ENCODE data around the gene PCDH12. TPM values are rescaled to one million over a fixed set of nuclear protein-coding genes. Genes with fewer than 3 reads are reported as not detected.
A peak's percentile ranks its signal among the peaks of the same experiment; 100 is the strongest.

PCDH12 gene
- total RNA-seq, 1 donor from 2014 or later: 0.07 TPM

DNA sequence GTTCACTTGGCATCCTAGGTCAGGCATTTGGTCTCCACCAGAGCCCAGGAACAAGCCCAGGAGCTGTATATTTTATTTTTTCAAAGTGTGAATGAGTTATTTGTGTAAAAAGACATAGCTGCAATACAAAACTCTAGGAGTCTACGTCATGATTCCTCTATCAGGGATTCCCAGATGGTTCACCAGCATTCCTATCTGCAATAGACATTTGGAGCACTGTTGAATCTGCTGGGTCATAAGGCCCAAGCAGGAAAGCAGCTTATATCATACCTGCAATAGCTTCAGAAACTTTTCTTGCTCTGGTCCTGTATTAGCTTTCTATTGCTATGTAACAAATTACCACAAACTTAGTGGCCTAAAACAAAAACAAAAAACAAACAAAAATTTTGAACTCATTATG lies 51.0 kb downstream of the PCDH12 start:
- TF ChIP-seq, protein P1, sequence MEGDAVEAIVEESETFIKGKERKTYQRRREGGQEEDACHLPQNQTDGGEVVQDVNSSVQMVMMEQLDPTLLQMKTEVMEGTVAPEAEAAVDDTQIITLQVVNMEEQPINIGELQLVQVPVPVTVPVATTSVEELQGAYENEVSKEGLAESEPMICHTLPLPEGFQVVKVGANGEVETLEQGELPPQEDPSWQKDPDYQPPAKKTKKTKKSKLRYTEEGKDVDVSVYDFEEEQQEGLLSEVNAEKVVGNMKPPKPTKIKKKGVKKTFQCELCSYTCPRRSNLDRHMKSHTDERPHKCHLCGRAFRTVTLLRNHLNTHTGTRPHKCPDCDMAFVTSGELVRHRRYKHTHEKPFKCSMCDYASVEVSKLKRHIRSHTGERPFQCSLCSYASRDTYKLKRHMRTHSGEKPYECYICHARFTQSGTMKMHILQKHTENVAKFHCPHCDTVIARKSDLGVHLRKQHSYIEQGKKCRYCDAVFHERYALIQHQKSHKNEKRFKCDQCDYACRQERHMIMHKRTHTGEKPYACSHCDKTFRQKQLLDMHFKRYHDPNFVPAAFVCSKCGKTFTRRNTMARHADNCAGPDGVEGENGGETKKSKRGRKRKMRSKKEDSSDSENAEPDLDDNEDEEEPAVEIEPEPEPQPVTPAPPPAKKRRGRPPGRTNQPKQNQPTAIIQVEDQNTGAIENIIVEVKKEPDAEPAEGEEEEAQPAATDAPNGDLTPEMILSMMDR (IDR thresholded peaks at IDR 0.05; ENCODE audit: unreplicated experiment): no peak
- Mint-ChIP-seq H3K27ac (no peak overlapping the region), H3K27me3 (ENCODE audit: low read depth) (peaks cover 8% of the 10 kb centered on the region), H3K36me3 (no peaks in the 10 kb centered on the region), H3K9me3 (peaks cover 8% of the 10 kb centered on the region), H3K4me1 (peaks cover 13% of the 10 kb centered on the region), H3K4me3 (no peak overlapping the region)
- no peak for DNase-seq (ENCODE audit: low spot score in 2 of 2, unreplicated experiment in 2 of 2)

DNA sequence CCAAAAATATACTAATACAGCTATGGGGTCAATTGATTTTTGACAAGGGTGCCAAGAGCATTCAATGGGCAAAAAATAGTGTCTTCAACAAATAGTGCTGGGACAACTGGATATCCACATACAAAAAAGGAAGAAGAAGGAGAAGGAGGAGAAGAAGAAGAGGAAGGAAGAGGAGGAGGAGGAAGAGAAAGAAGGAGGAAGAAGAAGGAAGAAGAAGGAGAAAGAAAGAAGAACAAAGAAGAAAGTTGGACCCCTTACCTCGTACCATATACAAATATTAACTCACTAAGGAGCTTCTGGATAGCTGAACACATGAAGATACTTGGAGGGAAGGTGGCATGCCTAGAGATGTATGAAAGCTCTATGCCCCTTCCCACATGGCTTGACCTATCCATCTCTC lies 51.5 kb downstream of the PCDH12 start:
- Mint-ChIP-seq H3K27ac (no peak overlapping the region), H3K4me1 (peaks cover 18% of the 10 kb centered on the region), H3K27me3 (ENCODE audit: low read depth) (peaks cover 8% of the 10 kb centered on the region), H3K36me3 (no peaks in the 10 kb centered on the region), H3K4me3 (no peak overlapping the region), H3K9me3 (peaks cover 8% of the 10 kb centered on the region)
- DNase-seq (ENCODE audit: low spot score in 2 of 2, unreplicated experiment in 2 of 2): no peak
- TF ChIP-seq, protein P1 (IDR thresholded peaks at IDR 0.05; ENCODE audit: unreplicated experiment): no peak

DNA sequence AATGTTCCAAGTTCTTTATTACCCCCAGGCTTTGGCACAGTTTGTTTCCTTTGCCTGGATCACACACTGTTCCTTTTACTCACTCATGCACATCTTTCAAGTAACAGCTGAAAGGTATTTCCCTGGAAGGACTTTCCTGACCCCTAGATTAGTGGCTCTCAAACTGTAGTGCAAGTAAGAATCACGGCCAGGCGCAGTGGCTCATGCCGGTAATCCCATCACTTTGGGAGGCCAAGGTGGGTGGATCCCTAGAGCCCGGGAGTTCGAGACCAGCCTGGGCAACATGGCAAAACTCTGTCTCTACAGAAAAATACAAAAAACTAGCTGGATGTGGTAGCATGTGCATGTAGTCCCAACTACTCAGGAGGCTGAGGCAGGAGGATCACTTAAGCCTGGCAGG lies 53.5 kb downstream of the PCDH12 start:
- Mint-ChIP-seq H3K27ac (no peak overlapping the region), H3K9me3 (peaks cover 8% of the 10 kb centered on the region), H3K36me3 (no peaks in the 10 kb centered on the region), H3K4me1 (peaks cover 21% of the 10 kb centered on the region), H3K27me3 (ENCODE audit: low read depth) (peaks cover 8% of the 10 kb centered on the region), H3K4me3 (no peak overlapping the region)
- TF ChIP-seq, protein P1 (IDR thresholded peaks at IDR 0.05; ENCODE audit: unreplicated experiment): no peak
- no peak for DNase-seq (ENCODE audit: low spot score in 2 of 2, unreplicated experiment in 2 of 2)

DNA sequence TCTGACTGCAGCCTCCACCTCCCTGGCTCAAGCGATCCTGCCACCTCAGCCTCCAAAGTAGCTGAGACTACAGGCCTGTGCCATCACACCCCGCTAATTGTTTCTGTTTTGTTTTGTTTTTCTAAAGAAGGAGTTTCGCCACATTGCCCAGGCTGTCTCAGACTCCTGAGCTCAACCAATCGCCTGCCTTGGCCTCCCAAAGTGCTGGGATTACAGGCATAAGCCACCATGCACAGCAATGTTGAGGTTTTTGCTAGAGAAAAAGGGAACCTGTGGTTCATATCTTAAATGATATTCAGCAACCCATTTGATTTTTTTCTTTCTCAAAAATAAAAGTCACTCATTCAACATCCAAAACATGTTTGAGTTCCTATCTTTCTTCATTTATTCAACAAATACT lies 54.7 kb downstream of the PCDH12 start:
- peaks cover 4% of the 10 kb centered on the region for H3K9me3 Mint-ChIP-seq
- H3K36me3 Mint-ChIP-seq: no peaks in the 10 kb centered on the region
- H3K27me3 Mint-ChIP-seq (ENCODE audit: low read depth): peaks cover 6% of the 10 kb centered on the region
- TF ChIP-seq, protein P1 (IDR thresholded peaks at IDR 0.05; ENCODE audit: unreplicated experiment): no peak
- peaks cover 21% of the 10 kb centered on the region for H3K4me1 Mint-ChIP-seq
- H3K27ac Mint-ChIP-seq: no peak overlapping the region
- H3K4me3 Mint-ChIP-seq: no peak overlapping the region
- DNase-seq (ENCODE audit: low spot score in 2 of 2, unreplicated experiment in 2 of 2): no peak

DNA sequence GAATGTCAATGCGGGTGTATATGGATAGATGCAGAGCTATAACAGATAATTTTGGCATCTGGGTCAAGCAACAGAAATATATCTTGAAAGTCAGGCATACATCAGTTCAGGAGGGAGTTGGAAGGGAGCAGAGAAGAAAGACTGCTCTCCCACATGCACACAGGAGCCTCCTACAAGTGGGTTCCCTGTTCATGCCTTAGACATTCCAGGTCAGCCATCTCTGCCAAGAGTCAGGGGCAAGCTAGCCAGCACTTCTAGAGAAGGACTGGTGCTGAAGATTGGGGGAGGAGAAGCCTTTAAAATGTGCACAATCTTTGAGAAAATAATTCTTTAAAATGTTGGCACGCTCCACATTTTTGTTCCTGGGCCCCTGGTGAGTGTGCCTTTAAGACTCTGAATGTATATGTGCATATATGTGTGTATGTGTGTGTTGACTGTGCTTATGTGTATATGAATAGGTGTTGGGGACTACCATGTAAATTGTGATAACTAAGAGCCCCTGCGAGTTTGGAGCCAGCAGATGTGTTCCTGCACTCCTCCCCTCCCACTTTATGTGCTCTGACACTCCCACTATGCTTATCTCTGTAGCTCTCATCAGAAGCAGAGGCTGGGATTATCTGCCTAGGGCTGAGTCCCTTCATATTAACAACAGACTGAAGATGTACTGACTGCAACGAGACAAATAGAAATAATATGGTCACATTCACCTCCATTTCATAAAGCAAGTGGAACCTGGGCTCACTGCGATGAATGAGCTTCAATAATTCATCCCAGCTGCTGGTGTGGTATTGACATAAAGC lies 55.8 kb downstream of the PCDH12 start:
- Mint-ChIP-seq H3K27ac (peak overlapping the region; percentile 54), H3K27me3 (ENCODE audit: low read depth) (peaks cover 6% of the 10 kb centered on the region), H3K4me1 (peaks cover 21% of the 10 kb centered on the region), H3K4me3 (no peak overlapping the region), H3K36me3 (no peaks in the 10 kb centered on the region), H3K9me3 (peaks cover 4% of the 10 kb centered on the region)
- DNase-seq (ENCODE audit: low spot score in 2 of 2, unreplicated experiment in 2 of 2): no peak
- TF ChIP-seq, protein P1 (IDR thresholded peaks at IDR 0.05; ENCODE audit: unreplicated experiment): no peak
